T-helper 2 cell treated with Interferon-gamma antibody and Interleukin-4, amounts not matched to agents 100 ng/mL and 5 ng/mL, for 36 hours (primary cell): ENCODE measurements around the gene PPP2R2C. TPM values are rescaled to one million over a fixed set of nuclear protein-coding genes. Genes with fewer than 3 reads are reported as not detected.

Experiments used
- intact Hi-C: fragments of 100-400 bp; cut with micrococcal nuclease; formaldehyde crosslinking; loops from one replicate; pipeline ENCODE4 v1.15.1; 2023
- total RNA-seq: library from RNA; stranded (reverse); gene quantifications from 2 replicates; pipeline ENCODE4 v1.2.3, GENCODE V29; 2022

PPP2R2C gene
- total RNA-seq, 1 donor from 2014 or later = not detected

DNA sequence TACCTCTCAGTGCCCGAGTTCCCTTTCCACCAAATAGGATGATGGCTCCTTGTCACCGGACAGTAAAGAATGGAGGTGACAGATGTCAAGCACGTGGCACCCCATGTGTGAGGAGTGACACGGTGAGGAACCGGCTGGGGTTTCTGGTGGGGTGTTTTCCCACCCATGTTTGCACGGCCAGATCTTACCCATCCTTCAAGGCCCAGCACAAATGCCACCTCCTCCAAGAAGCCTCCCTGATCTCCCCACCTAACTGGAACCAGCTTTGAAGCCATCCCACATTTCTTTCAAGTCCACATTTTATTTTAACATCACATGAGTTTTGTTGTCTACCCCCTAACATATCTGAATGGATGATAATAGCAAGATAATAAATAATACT is 139.8 kb downstream of the PPP2R2C start:
- intact Hi-C loops = loop anchor here (10.0 kb wide), 1 partner anchor 212 kb away; no protein-coding TSS in a partner anchor

DNA sequence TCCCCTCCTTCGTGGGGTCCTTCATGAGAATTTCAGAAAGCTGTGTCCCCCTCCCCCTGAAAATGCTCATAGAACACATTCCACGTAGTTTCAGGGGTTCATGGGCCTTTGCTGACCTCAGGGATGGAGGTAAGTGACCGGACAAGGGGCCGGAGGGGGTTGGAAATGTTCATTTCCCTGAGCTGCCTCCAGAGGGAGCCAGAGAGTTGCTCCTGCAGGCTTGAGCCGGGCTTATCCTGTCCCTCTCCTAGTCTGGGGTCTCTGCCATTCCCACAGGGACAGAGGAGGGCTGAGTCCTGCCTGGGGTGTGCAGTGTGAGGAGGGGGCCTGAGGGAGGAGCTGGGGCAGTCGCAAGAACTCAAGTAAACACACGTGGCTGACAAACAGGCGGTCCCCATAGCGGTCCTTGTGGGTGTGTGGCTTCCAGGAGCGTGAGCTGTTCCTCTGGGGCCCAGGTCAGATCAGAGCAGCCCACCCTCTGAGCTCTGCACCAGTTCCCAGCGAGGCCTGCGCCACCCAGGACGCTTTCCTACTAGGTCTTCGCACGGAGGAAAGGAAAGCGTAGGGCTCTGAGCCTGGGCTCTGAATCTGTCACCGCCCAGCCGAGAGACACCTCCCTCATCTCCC is 140.3 kb downstream of the PPP2R2C start:
- intact Hi-C loops = loop anchor here (10.0 kb wide), 1 partner anchor 213 kb away; no protein-coding TSS in a partner anchor

DNA sequence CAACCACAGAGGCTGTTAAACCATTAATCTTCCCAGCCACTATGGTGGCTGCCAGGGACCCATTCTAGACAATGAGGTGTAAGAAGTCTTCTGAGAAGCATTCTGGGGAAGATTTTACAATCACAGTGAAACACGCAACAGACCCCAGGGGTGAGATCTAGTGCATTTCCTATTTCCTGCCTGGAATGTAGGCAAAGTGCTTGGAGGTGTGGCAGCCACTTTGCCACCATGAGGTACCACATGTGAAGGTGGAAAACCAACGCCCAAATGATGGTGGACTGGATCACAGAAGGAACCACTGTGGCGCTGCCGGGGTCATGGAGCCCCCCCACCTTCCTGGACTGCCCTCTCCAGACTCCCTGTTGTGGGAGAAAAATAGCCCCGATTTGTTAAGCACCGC is 140.9 kb downstream of the PPP2R2C start:
- intact Hi-C loops = loop anchor here (1.0 to 10.0 kb wide), 4 partner anchors 81 to 333 kb away; no protein-coding TSS in a partner anchor

DNA sequence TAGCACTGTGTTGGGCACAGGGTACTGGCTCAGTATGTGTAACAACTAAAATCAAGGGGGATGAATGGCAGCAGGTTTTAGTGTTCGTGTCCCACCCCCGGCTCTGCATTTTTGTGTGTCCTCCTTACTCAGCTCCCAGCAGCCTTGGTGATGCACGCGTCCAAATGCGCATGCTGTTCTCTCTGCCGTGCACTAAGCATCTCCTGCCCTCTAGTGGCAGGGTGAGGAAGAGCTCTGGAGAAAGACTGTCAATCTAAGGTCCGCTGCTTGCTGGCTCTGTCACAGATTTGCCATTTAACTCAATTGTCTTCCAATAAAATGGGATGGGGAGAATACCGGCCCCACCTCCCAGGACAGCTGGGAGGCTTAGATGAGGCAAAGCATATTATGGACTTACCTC is 141.4 kb downstream of the PPP2R2C start:
- intact Hi-C loops = loop anchor here (1.0 to 10.0 kb wide), 4 partner anchors 81 to 333 kb away; no protein-coding TSS in a partner anchor

DNA sequence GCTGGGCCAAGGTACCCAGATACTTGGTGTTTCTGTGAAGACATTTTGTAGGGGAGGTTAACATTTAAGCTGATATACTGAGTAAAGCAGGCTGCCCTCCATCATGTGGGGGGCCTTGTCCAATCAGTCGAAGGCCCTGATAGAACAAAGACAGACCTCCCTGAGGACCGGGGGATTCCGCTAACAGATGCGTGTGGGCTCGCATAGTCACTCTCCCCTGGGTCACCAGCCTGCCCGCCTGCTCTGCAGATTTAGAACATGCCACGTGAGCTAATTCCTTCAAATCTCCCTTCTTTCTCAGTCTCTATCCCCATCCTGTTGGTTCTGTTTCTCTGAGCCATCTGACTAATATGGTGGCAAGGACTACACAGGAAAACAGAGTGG is 142.0 kb downstream of the PPP2R2C start:
- intact Hi-C loops = loop anchor here (10.0 kb wide), 1 partner anchor 214 kb away; no protein-coding TSS in a partner anchor

DNA sequence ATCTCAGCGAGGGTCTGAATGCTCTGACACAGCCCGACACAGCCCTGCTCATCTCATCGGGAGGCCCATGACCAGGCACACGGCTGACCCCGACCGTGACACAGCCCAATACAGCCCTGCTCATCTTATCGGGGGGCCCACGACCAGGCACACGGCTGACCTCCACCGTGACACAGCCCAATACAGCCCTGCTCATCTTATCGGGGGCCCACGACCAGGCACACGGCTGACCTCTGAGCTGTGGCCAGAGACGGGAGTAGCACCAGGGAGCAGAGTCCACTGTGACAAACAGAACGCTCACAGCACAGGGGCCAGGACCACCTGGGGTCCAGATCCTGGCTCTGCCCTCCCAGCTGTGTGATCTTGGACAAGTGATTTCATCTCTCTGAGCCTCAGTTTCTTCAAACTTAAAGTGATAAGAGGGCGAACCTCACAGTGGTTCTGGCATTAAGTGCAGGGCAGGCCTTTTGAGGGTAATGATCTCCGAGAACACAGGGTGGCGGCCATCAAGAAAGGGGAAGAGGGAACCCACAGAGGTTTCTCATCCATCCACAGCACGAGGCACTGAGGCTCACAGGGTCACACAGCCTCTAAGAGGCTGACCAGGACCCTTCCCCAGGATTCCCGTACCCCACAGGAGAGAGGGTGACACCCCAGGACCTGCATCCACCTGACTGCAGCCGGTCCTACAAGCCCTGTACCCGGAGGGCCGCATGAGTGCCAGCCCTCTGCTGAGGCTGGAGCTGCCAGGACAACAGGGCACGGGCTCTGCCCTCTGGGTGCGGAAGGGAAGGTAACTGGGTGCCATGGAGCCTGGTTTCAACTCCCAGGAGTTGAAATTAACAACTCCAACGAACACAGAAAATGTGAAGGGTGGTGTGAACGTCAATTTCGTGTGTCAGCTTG is 142.7 kb downstream of the PPP2R2C start:
- intact Hi-C loops = loop anchor here (10.0 kb wide), 1 partner anchor 215 kb away; no protein-coding TSS in a partner anchor

DNA sequence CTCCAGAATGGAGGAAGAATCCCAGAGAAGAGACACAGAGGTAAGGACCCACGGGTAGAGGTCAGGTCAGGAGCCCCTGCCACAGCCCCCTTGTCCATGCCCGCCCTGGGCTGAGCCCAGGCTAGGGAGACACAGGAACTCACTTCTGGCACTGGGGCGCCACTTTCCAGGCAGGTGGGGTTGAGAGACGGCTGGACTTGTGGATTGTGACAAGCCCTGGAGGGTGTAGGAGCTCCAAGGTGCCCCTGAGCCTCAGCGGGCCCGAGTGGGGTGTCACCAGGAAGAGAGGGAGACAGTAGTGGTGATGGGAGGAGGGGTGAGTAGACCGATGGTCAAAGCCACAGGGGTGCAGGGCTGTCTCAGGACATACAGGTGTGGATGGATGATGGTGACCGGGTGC is 143.9 kb downstream of the PPP2R2C start:
- intact Hi-C loops = no loop called here

DNA sequence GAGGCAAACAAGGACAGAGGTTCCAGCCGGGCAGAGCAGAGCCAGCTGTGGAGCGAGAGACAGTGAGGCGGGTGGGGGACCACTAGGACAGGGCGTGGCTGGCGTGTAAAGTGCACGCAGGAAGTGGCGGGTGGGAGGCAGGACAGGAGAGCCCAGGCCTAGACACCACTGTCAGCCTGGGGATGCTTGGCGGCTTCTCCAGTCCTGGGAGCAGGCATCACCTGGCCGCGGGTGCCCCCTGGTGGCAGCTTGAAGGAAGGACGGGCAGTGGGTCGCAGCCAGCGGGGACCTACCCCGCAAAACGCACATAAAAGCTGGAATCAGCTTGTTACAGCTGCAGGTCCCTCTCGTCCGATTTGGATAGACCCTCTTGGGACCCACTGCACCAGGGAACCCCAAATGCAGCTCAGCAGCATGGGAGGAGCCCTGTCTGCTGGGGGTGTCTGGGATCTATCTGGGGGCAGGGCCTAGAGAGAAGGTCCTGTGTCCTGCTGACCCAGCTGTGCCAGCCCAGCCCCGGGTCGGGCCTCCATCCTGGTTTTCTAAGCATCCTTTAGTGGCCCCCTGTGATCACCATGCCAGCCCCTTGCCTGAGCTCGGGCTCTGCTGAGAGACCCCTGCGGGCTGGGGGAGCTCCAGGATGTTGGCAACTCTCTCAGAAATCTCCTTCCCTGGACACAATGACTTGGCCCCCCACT is 145.0 kb downstream of the PPP2R2C start:
- intact Hi-C loops = loop anchor here (1.0 to 2.0 kb wide), 4 partner anchors 59 to 329 kb away; partner anchors contain the start of gene WFS1

DNA sequence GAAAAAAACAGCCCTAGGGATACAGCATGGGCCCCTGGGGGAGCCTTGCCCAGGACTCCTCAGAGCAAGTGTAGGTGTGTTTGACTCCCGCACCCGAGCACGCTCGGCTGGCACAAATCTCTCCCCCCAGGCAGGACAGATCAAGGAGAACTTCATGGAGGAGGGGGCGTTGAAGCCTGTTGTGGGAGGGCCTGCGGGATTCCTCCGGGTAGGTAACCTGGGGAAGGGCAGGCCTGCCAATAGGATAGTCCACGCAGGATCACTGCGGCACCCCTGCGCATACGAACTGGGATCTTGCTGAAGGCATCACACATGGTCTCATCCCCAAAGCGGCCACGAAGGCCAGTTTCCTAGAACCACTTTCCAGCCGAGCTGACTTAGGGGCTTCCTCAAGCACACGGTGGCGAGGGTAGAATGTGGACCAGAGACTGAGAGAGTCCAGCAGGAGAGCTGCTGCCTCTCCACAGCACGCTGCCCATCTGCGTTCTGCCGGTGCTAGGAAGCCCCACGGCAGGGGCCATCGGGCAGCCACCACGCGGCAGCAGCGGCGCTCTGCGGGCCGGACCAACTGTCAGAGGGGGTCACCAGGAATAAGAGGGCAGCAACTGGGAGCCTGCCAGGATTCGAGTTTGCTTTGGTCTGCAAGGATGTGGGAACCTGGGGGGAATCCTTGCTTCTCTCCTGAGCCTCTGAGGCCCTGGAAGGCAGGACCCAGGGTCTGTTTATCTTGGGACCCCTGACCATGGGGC is 145.9 kb downstream of the PPP2R2C start:
- intact Hi-C loops = loop anchor here (1.0 to 2.0 kb wide), 4 partner anchors 58 to 328 kb away; partner anchors contain the start of gene WFS1

DNA sequence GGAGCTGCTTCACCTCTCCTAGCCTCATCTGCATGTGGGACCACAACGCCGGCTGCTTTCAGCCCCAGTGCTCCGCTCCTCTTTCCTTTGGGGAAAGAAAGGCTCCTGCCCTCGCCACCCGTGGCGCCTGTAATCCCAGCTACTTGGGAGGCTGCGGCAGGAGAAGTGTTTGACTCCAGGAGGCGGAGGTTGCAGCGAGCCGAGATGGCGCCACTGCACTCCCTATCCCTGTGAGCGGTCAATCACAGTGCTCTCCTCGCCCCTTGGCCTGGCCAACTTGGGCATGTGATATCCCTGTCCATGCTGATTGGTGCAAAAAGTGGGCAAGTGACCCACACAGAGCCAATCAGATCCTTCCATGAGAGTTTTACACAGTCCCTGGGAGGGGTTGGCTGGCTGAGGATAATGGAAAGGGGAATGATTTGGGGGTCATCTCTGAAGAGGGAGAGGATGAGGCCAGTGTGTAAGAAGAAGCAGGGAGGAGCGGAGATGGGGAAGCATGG is 146.6 kb downstream of the PPP2R2C start:
- intact Hi-C loops = loop anchor here (2.0 kb wide), 2 partner anchors 57 to 249 kb away; partner anchors contain the start of gene WFS1

DNA sequence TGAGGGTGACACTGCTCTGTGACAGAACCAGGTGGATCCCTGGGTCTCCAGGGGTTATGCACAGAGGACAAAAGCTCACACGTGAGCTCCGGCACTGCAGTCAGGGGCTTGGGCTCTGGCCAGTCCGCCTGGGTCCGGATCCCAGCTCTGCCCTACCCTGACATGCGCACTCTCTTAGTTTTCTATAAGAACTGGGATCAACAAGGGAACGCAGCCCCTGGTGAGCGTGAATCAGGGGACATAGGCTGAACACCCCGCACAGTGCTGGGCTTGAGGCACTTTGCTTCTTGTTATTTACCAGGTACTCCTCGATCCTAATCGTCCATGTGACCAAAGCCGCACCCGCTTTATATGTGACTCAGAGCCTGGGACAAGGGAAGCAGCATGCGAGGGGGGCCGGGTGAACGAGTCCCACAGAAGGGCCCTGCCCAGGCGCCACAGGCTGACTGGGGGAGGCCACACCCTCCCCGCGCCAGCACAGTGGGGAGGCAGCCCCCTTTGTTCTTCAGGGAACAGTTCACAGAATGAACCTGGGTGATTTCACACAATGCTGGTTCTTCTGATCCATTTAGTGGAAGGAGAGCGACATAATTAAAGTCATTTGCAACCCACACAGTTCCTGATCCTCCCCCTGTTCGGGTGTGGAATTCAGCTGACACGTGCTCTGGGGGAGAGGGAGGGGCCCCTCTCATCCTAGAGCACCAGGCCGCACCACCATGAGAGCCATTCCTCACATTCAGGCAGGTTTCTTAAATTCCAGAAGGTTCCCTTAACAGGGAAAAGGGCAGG is 147.2 kb downstream of the PPP2R2C start:
- intact Hi-C loops = no loop called here

DNA sequence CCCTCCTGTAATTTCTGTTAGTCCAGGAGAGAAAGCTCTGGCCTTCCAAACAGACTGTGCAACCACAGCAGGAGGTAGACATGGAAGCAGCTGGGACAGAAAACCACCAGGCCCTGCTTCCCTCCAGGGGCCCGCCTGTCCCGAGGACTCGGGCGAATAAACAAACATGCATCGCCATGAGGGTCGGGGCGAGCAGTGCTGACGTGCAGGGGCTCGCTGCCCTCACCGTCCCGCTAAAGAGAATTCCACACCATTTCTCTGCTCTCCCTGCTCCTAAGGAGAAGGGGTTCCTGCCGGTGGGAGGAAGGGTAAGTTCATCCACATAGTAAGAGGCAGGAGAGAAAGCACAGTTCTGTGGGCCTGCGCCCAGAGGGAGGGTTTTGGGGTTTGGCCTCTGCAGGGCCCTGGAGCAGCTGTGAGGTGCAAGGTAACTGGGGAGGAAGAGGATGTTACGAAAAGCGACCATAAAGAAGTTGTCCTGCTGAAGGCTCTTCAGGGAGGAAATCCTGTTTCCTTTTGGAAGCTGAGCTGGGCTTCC is 147.9 kb downstream of the PPP2R2C start:
- intact Hi-C loops = no loop called here

DNA sequence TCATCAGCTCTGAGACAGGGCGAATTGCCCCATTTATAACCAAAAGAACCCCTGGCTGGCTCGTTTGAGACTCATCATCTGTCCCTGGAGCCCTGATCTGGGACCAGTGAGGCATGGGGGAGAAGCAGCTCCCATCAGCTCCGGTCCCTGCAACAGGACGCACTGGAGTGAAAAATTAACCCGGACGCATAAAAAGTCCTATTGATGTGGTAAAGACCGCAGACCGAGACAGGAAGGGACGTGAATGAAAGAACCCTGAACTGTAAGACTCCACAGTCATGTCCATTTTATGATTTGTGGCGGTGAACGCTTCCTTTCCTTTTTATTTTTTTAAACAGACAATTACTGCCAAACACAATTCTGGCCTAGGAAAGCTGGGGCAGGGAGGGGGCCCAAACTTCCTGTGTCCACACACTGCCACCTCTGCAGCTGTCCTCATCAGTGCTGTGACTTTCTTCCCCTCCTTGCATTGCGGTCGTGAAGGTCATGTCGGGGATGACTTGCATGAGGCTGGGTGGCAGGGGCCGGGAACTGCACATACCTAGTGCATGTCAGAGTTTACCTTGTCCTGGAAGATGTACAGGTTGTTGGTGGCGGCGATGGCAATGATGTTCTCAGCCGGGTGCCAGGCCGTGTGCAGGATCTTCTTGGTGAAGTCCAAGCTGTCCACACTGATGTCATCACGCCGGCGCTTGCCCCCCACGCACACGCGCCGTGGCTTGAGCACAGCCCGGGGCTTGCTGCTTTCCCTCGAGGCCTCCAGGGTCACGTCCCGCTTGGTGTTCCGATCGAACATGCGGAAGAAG is 149.4 kb downstream of the PPP2R2C start:
- intact Hi-C loops = no loop called here

DNA sequence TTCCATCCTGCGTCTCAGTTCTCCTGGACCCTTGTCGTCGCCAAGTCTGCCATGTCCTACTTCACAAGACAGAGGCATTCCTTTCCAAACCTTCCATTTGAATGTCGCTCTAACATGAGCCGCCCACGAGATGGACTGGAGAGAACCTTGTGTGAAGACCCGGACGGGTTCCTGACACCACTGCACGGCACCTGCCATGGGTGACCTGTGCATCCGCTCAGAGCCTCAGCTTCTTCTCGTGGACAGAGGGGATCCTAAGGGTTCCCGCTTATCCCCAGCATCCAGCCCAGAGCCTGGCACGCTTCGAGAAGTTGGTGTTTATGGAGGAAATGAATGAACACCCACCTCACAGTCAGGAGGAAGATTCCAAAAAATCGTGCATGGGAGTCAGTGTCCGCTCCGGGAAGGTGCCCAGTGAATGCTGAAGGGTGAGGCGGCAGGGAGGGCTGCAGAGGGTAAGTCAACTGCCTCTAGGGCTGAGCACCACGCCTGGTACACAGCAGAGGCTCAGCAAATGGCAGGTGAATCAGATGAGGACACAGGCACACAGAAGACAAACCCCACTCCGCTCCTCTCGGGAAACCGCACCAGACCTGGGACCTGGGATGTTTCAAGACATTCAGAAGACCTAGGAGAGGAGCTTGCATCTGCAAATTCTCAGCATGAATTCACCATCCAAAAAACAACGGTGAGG is 150.2 kb downstream of the PPP2R2C start:
- intact Hi-C loops = no loop called here

DNA sequence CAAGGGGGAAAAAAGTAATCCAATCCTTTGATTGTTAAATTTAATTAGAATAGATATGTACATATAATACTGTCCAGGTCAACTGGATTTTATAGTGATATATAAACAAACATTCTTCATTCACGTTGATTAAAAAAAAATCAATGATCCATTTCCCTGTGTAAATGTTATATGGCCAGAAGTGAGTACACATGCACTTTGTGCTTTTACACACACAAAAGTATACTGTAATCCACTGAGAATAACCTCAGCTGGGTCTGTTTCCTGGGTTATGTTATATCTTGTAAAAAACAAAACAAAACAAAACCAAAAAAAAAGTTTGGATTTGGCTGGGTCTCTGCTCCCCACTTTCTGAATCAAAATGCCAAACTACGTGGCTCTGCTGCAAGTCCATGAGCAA is 151.1 kb downstream of the PPP2R2C start:
- intact Hi-C loops = no loop called here

DNA sequence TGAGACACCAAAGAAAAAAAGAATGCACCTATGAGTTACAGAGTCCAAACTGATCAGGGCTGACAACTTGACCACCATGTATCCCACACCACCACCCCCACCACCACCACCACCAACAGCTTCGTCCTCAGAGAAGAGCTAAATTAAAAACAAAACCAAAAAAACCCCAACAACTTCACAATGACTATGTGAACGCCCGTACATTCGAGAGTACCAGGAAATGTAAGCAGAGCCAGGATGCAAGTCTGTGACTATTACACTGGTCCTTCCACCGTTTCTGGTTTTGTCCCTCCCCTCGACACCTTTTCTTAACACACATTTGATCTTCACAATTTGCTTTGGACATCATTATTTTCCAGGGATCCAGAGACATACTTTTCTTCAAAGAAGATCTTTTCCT is 151.8 kb downstream of the PPP2R2C start:
- intact Hi-C loops = no loop called here

DNA sequence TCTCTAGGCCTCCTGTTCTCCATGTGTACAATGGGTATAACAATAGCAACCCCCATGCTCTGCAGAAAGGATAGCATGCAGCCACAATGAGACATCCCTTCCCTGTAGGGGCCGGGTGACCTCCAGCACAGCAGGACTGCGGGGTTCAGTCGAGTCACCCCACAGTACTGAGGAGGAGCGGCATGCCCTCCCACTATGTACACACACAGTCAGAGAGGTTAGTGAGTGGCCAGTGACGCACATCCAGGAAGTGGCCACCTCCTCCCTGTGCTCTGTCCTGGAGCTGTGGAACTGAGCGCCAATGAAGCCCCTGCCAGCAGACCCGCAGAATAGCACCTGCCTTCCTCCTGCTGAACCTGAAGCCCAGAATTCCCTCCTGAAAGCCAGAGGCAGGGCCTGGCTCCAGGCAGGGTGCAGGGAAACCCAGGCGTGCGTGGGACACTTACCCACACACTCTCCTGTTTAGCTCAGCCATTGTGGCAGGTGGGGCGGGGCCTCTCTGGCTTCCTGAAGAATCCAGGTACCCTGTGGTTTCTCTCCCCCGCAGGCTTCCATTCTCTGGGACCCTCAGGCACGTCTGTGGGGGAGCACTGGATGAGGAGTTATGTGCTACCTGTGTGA is 152.8 kb downstream of the PPP2R2C start:
- intact Hi-C loops = no loop called here

DNA sequence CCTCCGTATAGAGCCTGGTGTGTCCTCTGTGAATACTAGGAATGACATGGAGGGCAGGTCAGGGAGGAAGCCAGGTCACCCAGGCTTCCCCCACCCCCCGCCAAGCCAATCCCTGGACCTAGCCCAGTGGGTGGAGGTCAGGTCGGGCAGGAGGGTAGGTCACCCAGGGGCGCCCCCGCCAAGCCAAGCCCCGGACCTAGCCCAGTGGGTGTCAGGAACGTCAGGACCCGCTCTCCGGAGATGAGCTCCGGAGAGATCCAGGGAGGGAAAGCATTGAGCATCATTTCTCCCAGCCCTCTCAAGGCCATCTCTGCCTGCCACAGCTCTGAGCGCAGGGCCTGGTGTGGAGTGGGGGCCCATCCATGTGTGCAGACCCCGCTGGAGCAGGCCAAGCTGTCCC is 154.2 kb downstream of the PPP2R2C start:
- intact Hi-C loops = no loop called here
